Epithelial cell of esophagus (primary cell): Measurements from ENCODE around the gene LRRK1.

Source experiments
- DNase-seq: peaks from one replicate; pipeline ENCODE4 v3.0.0; 2010; ENCODE audit warnings: low read depth
- H3K4me3 ChIP-seq: 2 replicates; pipeline ENCODE4 v1.5.1; 2011; ENCODE audit warnings: mild to moderate bottlenecking, low read length, control low read depth
- TF ChIP-seq, protein P1 (sequence below): IDR thresholded peaks from 2 replicates; pipeline ENCODE4 v1.5.1; 2011; ENCODE audit warnings: low read depth, mild to moderate bottlenecking, low read length, control low read depth, inconsistent platforms; ENCODE audit not compliant: insufficient read depth; ENCODE audit errors: missing control alignments

Gene LRRK1

DNA sequence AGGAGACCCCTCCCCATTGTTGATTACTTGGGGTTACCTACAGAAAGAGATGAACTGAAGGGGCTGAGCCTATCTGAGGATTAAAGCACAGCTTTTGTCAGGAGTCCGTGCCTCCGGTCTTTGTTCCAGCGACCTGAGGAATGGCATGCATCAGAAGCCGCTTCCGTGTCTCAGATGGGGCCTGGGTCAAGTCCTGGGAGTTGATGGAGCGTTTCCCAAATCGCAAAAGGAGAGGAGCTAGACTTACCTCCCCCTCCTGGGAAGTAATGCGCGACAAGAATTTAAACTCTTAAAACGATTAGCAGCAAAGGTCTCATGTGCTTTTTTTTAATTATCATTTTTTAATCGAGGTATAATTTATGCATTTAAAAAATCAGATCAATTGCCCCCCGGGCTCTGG, 40.5 kb upstream of the LRRK1 start:
- DNase-seq: no peak
- H3K4me3 ChIP-seq: peak overlapping the region; percentile 20
- TF ChIP-seq, protein P1, sequence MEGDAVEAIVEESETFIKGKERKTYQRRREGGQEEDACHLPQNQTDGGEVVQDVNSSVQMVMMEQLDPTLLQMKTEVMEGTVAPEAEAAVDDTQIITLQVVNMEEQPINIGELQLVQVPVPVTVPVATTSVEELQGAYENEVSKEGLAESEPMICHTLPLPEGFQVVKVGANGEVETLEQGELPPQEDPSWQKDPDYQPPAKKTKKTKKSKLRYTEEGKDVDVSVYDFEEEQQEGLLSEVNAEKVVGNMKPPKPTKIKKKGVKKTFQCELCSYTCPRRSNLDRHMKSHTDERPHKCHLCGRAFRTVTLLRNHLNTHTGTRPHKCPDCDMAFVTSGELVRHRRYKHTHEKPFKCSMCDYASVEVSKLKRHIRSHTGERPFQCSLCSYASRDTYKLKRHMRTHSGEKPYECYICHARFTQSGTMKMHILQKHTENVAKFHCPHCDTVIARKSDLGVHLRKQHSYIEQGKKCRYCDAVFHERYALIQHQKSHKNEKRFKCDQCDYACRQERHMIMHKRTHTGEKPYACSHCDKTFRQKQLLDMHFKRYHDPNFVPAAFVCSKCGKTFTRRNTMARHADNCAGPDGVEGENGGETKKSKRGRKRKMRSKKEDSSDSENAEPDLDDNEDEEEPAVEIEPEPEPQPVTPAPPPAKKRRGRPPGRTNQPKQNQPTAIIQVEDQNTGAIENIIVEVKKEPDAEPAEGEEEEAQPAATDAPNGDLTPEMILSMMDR: no peak

- no peak for DNase-seq
- TF ChIP-seq, protein P1: no peak
- H3K4me3 ChIP-seq: peak overlapping the region; percentile 20
Measured at GRCh38 chr15:100879061-100879463, 40.1 kb upstream of the LRRK1 start.

- peak within 1 kb of the TSS; percentile 79 for H3K4me3 ChIP-seq
- peak; percentile 89 for DNase-seq
- TF ChIP-seq, protein P1: no peak
Measured at GRCh38 chr15:100879464-100880138, 39.6 kb upstream of the LRRK1 start, which contains the start of gene ALDH1A3. Gene ALDH1A3 (plus strand): TSS chr15:100879831. CDS start chr15:100879908, 77 bp downstream.

- H3K4me3 ChIP-seq: peak overlapping the region; percentile 79
- TF ChIP-seq, protein P1: no peak
- DNase-seq: peak; percentile 46
Measured at GRCh38 chr15:100880139-100880896, 38.8 kb upstream of the LRRK1 start.

- TF ChIP-seq, protein P1: no peak
- H3K4me3 ChIP-seq: peak overlapping the region; percentile 79
- no peak for DNase-seq
Measured at GRCh38 chr15:100880897-100881242, 38.3 kb upstream of the LRRK1 start.

DNA sequence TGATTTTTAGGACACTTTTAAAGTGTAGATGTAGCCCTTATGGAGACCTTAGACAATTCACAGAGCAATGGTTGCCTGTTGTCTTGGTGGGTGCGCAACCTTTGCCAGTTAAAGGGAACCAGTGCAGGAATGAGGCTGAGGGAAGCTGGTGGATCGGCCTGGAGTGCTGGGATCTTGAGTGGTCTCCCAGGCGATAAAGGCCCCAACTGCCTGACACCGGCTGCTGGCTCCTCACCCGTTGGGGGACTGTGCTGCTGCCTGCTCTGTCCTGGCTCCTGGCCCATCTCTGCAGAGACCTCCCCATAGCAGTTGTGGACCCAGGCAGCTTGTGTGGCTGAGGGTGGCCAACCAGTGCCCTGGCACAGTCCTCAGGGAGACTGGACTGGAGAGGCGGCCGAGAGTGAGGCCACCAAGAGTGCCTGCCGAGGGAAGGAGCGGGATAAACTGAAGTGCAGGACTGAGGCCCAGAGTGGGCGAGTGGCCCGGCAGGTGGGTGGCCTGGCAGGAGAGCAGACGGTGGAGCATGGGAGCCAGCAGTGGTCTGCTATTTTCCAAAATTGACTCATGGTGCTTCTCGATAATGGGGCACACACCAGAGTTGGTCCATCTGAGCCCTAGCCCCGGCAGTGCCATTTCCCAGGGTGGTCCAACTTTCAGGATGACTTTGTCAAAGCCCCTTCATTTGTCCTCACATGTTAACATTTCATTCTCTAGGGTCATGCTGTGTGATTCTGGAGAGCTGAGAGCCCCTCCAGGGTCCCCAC, 37.4 kb upstream of the LRRK1 start:
- TF ChIP-seq, protein P1: no peak
- no peak for DNase-seq
- H3K4me3 ChIP-seq: peak overlapping the region; percentile 6
